Measurements from ENCODE around the gene WWOX.

Gene WWOX

GRCh38 chr16:79202977-79203376, 1103.5 kb downstream of the WWOX start:
- Histone ChIP-seq H3K27ac (ENCODE audit: low read depth, low read length) (no peak overlapping the region), H3K27me3 (ENCODE audit: control insufficient read depth, insufficient read depth, low read length) (no peaks in the 10 kb centered on the region), H3K9me3 (ENCODE audit: control insufficient read depth, insufficient read depth, low read length) (no peaks in the 10 kb centered on the region), H3K9ac (ENCODE audit: low read depth, low read length) (no peak overlapping the region), H3K36me3 (ENCODE audit: control insufficient read depth, insufficient read depth, low read length) (no peaks in the 10 kb centered on the region), H3K4me1 (ENCODE audit: control insufficient read depth, insufficient read depth, low read length) (peaks cover 16% of the 10 kb centered on the region), H3K4me3 (ENCODE audit: low read depth, low read length) (no peak overlapping the region)

- H3K36me3 ChIP-seq (ENCODE audit: control insufficient read depth, insufficient read depth, low read length), result no peaks in the 10 kb centered on the region
- no peak overlapping the region for H3K27ac ChIP-seq (ENCODE audit: low read depth, low read length)
- H3K27me3 ChIP-seq (ENCODE audit: control insufficient read depth, insufficient read depth, low read length), result no peaks in the 10 kb centered on the region
- H3K4me1 ChIP-seq (ENCODE audit: control insufficient read depth, insufficient read depth, low read length), result peaks cover 16% of the 10 kb centered on the region
- H3K4me3 ChIP-seq (ENCODE audit: low read depth, low read length), result no peak overlapping the region
- no peak overlapping the region for H3K9ac ChIP-seq (ENCODE audit: low read depth, low read length)
- H3K9me3 ChIP-seq (ENCODE audit: control insufficient read depth, insufficient read depth, low read length), result no peaks in the 10 kb centered on the region
Observed at GRCh38 chr16:79204486-79204885, 1105.0 kb downstream of the WWOX start.

- H3K4me1 ChIP-seq (ENCODE audit: control insufficient read depth, insufficient read depth, low read length), result peaks cover 20% of the 10 kb centered on the region
- no peak overlapping the region for H3K4me3 ChIP-seq (ENCODE audit: low read depth, low read length)
- H3K27ac ChIP-seq (ENCODE audit: low read depth, low read length), result no peak overlapping the region
- H3K9ac ChIP-seq (ENCODE audit: low read depth, low read length), result no peak overlapping the region
- no peaks in the 10 kb centered on the region for H3K27me3 ChIP-seq (ENCODE audit: control insufficient read depth, insufficient read depth, low read length)
- no peaks in the 10 kb centered on the region for H3K9me3 ChIP-seq (ENCODE audit: control insufficient read depth, insufficient read depth, low read length)
- no peaks in the 10 kb centered on the region for H3K36me3 ChIP-seq (ENCODE audit: control insufficient read depth, insufficient read depth, low read length)
Observed at GRCh38 chr16:79206889-79207288, 1107.4 kb downstream of the WWOX start.

- H3K4me3 ChIP-seq (ENCODE audit: low read depth, low read length), result no peak overlapping the region
- H3K27ac ChIP-seq (ENCODE audit: low read depth, low read length), result no peak overlapping the region
- H3K9ac ChIP-seq (ENCODE audit: low read depth, low read length), result no peak overlapping the region
Observed at GRCh38 chr16:79209308-79209707, 1109.9 kb downstream of the WWOX start.

GRCh38 chr16:79210607-79211006, 1111.2 kb downstream of the WWOX start:
- H3K27ac ChIP-seq (ENCODE audit: low read depth, low read length), result no peak overlapping the region
- peaks cover 21% of the 10 kb centered on the region for H3K4me1 ChIP-seq (ENCODE audit: control insufficient read depth, insufficient read depth, low read length)
- H3K4me3 ChIP-seq (ENCODE audit: low read depth, low read length), result no peak overlapping the region
- H3K36me3 ChIP-seq (ENCODE audit: control insufficient read depth, insufficient read depth, low read length), result no peaks in the 10 kb centered on the region
- no peaks in the 10 kb centered on the region for H3K27me3 ChIP-seq (ENCODE audit: control insufficient read depth, insufficient read depth, low read length)
- no peaks in the 10 kb centered on the region for H3K9me3 ChIP-seq (ENCODE audit: control insufficient read depth, insufficient read depth, low read length)
- no peak overlapping the region for H3K9ac ChIP-seq (ENCODE audit: low read depth, low read length)

More at GRCh38 chr16:79209308-79209707, 1109.9 kb downstream of the WWOX start:
- H3K27me3 ChIP-seq (ENCODE audit: control insufficient read depth, insufficient read depth, low read length), result no peaks in the 10 kb centered on the region
- no peaks in the 10 kb centered on the region for H3K9me3 ChIP-seq (ENCODE audit: control insufficient read depth, insufficient read depth, low read length)
- peaks cover 21% of the 10 kb centered on the region for H3K4me1 ChIP-seq (ENCODE audit: control insufficient read depth, insufficient read depth, low read length)
- H3K36me3 ChIP-seq (ENCODE audit: control insufficient read depth, insufficient read depth, low read length), result no peaks in the 10 kb centered on the region

- Histone ChIP-seq H3K27ac (ENCODE audit: low read depth, low read length) (peak overlapping the region; percentile 58), H3K9ac (ENCODE audit: low read depth, low read length) (no peak overlapping the region), H3K4me3 (ENCODE audit: low read depth, low read length) (no peak overlapping the region), H3K4me1 (ENCODE audit: control insufficient read depth, insufficient read depth, low read length) (peaks cover 21% of the 10 kb centered on the region), H3K27me3 (ENCODE audit: control insufficient read depth, insufficient read depth, low read length) (no peaks in the 10 kb centered on the region), H3K36me3 (ENCODE audit: control insufficient read depth, insufficient read depth, low read length) (no peaks in the 10 kb centered on the region), H3K9me3 (ENCODE audit: control insufficient read depth, insufficient read depth, low read length) (no peaks in the 10 kb centered on the region)
Observed at GRCh38 chr16:79211586-79211985, 1112.1 kb downstream of the WWOX start.

- Histone ChIP-seq H3K36me3 (ENCODE audit: control insufficient read depth, insufficient read depth, low read length) (no peaks in the 10 kb centered on the region), H3K27me3 (ENCODE audit: control insufficient read depth, insufficient read depth, low read length) (no peaks in the 10 kb centered on the region), H3K9me3 (ENCODE audit: control insufficient read depth, insufficient read depth, low read length) (no peaks in the 10 kb centered on the region), H3K4me3 (ENCODE audit: low read depth, low read length) (no peak overlapping the region), H3K9ac (ENCODE audit: low read depth, low read length) (no peak overlapping the region), H3K27ac (ENCODE audit: low read depth, low read length) (peak overlapping the region; percentile 58), H3K4me1 (ENCODE audit: control insufficient read depth, insufficient read depth, low read length) (peaks cover 21% of the 10 kb centered on the region)
Observed at GRCh38 chr16:79212114-79212791, 1112.8 kb downstream of the WWOX start.

- Histone ChIP-seq H3K27ac (ENCODE audit: low read depth, low read length) (peak overlapping the region; percentile 58), H3K4me3 (ENCODE audit: low read depth, low read length) (no peak overlapping the region), H3K4me1 (ENCODE audit: control insufficient read depth, insufficient read depth, low read length) (peaks cover 21% of the 10 kb centered on the region), H3K27me3 (ENCODE audit: control insufficient read depth, insufficient read depth, low read length) (no peaks in the 10 kb centered on the region), H3K9ac (ENCODE audit: low read depth, low read length) (no peak overlapping the region), H3K9me3 (ENCODE audit: control insufficient read depth, insufficient read depth, low read length) (no peaks in the 10 kb centered on the region), H3K36me3 (ENCODE audit: control insufficient read depth, insufficient read depth, low read length) (no peaks in the 10 kb centered on the region)
Observed at GRCh38 chr16:79213214-79213613, 1113.8 kb downstream of the WWOX start.

- H3K36me3 ChIP-seq (ENCODE audit: control insufficient read depth, insufficient read depth, low read length), result no peaks in the 10 kb centered on the region
- H3K9ac ChIP-seq (ENCODE audit: low read depth, low read length), result no peak overlapping the region
- no peak overlapping the region for H3K27ac ChIP-seq (ENCODE audit: low read depth, low read length)
- H3K9me3 ChIP-seq (ENCODE audit: control insufficient read depth, insufficient read depth, low read length), result no peaks in the 10 kb centered on the region
- peaks cover 21% of the 10 kb centered on the region for H3K4me1 ChIP-seq (ENCODE audit: control insufficient read depth, insufficient read depth, low read length)
- no peaks in the 10 kb centered on the region for H3K27me3 ChIP-seq (ENCODE audit: control insufficient read depth, insufficient read depth, low read length)
- no peak overlapping the region for H3K4me3 ChIP-seq (ENCODE audit: low read depth, low read length)
Observed at GRCh38 chr16:79215289-79215688, 1115.8 kb downstream of the WWOX start.

GRCh38 chr16:79217375-79218011, 1118.0 kb downstream of the WWOX start:
- H3K27ac ChIP-seq (ENCODE audit: low read depth, low read length), result no peak overlapping the region

GRCh38 chr16:79218351-79218750, 1118.9 kb downstream of the WWOX start:
- H3K4me1 ChIP-seq (ENCODE audit: control insufficient read depth, insufficient read depth, low read length), result no peaks in the 10 kb centered on the region; the same call in 1 of the 2 replicates

More at GRCh38 chr16:79217375-79218011, 1118.0 kb downstream of the WWOX start:
- H3K9ac ChIP-seq (ENCODE audit: low read depth, low read length), result no peak overlapping the region
- no peaks in the 10 kb centered on the region for H3K27me3 ChIP-seq (ENCODE audit: control insufficient read depth, insufficient read depth, low read length)
- no peaks in the 10 kb centered on the region for H3K36me3 ChIP-seq (ENCODE audit: control insufficient read depth, insufficient read depth, low read length)
- peaks cover 8% of the 10 kb centered on the region for H3K4me1 ChIP-seq (ENCODE audit: control insufficient read depth, insufficient read depth, low read length)
- no peaks in the 10 kb centered on the region for H3K9me3 ChIP-seq (ENCODE audit: control insufficient read depth, insufficient read depth, low read length)
- no peak overlapping the region for H3K4me3 ChIP-seq (ENCODE audit: low read depth, low read length)

More at GRCh38 chr16:79218351-79218750, 1118.9 kb downstream of the WWOX start:
- Histone ChIP-seq H3K27me3 (ENCODE audit: control insufficient read depth, insufficient read depth, low read length) (no peaks in the 10 kb centered on the region), H3K36me3 (ENCODE audit: control insufficient read depth, insufficient read depth, low read length) (no peaks in the 10 kb centered on the region), H3K4me3 (ENCODE audit: low read depth, low read length) (no peak overlapping the region), H3K9ac (ENCODE audit: low read depth, low read length) (no peak overlapping the region), H3K9me3 (ENCODE audit: control insufficient read depth, insufficient read depth, low read length) (no peaks in the 10 kb centered on the region), H3K27ac (ENCODE audit: low read depth, low read length) (peak overlapping the region; percentile 27)
